ENCODE results near the gene UNC79. TPM values are rescaled to one million over a fixed set of nuclear protein-coding genes. Genes with fewer than 3 reads are reported as not detected.
A peak's percentile ranks its signal among the peaks of the same experiment; 100 is the strongest.
"Not testable (repeated sequence)": the region's sequence is repeated elsewhere in the genome, so short reads cannot be mapped to it uniquely, and the experiment has no call there.

Gene UNC79
- total RNA-seq, 1 experiment from 2014 or later: not detected

DNA sequence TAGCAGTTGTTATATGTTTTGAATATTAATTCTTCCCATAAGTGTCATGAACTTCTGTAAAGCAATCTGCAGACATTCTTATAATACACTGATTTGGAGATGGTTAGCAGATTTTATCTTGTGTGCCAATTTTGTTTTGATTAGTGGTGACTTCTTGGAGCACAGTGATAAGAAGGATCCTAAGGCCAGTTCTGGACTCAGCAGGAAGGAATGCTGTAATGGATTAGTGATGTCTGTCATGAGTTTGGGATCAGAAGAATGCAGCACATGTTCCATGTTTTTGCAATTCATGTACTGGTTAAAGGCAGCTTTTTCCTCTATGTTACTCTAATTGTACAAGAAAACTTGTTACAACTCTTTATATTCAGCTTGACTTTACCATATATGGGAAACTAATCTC is 91.5 kb downstream of the UNC79 start:
- H3K27ac ChIP-seq (ENCODE audit: low read length): no peak overlapping the region
- no peaks in the 10 kb centered on the region; the same call in 1 of the 2 replicates for H3K4me1 ChIP-seq (ENCODE audit: insufficient read depth, low read length)
- H3K9me3 ChIP-seq (ENCODE audit: low read length): peaks cover 17% of the 10 kb centered on the region
- no TSS peak for BruUV-seq (replicated peaks)
- TF ChIP-seq, protein P1, sequence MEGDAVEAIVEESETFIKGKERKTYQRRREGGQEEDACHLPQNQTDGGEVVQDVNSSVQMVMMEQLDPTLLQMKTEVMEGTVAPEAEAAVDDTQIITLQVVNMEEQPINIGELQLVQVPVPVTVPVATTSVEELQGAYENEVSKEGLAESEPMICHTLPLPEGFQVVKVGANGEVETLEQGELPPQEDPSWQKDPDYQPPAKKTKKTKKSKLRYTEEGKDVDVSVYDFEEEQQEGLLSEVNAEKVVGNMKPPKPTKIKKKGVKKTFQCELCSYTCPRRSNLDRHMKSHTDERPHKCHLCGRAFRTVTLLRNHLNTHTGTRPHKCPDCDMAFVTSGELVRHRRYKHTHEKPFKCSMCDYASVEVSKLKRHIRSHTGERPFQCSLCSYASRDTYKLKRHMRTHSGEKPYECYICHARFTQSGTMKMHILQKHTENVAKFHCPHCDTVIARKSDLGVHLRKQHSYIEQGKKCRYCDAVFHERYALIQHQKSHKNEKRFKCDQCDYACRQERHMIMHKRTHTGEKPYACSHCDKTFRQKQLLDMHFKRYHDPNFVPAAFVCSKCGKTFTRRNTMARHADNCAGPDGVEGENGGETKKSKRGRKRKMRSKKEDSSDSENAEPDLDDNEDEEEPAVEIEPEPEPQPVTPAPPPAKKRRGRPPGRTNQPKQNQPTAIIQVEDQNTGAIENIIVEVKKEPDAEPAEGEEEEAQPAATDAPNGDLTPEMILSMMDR (conservative IDR thresholded peaks at IDR 0.05; ENCODE audit: low read depth, low read length): no peak
- TF ChIP-seq EZH2phosphoT487 (IDR thresholded peaks at IDR 0.05; ENCODE audit: borderline replicate concordance, low read length) (no peak), EZH2 (IDR thresholded peaks at IDR 0.05; ENCODE audit: low read length, unreplicated experiment) (no peak)
- no peaks in the 10 kb centered on the region for H3K9me2 ChIP-seq (replicated peaks; ENCODE audit: low read length)
- no peaks in the 10 kb centered on the region for H3K27me3 ChIP-seq (ENCODE audit: low read length)
- no peak overlapping the region for H3K9ac ChIP-seq (ENCODE audit: low read length)
- ATAC-seq (no peak), DNase-seq (no peak)
- POLR2A ChIA-PET (ENCODE audit: unreplicated experiment): no interaction called here
- H3K36me3 ChIP-seq (ENCODE audit: low read depth, low read length): no peaks in the 10 kb centered on the region
- H4K20me1 ChIP-seq (ENCODE audit: low read length): no peaks in the 10 kb centered on the region
- intact Hi-C loops (cut with micrococcal nuclease): no loop called here
- no peak overlapping the region for H3K4me3 ChIP-seq (ENCODE audit: low read length)
- no peaks in the 10 kb centered on the region for H3K79me2 ChIP-seq (ENCODE audit: low read length)
- CTCF ChIA-PET: no interaction called here
- no peak overlapping the region for H2AFZ ChIP-seq (ENCODE audit: low read length)
- H3F3A ChIP-seq (ENCODE audit: low read length, unreplicated experiment): no peaks in the 10 kb centered on the region
- no peak overlapping the region for H3K4me2 ChIP-seq (ENCODE audit: low read length)

DNA sequence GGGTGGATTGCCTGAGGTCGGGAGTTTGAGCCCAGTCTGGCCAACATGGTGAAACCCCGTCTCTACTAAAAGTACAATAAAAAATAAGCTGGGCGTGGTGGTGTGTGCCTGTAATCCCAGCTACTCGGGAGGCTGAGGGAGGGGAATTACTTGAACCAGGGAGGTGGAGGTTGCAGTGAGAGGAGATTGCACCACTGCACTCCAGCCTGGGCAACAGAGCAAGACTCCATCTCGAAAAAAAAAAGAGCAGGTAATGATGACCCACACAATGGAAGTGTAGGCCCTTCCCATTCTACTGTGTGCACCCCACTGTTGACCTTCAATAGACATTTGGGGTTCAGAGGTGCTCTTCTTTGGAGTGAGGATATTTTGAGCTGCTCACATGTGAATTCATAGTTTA is 94.5 kb downstream of the UNC79 start:
- H3K36me3 ChIP-seq (ENCODE audit: low read depth, low read length); intact Hi-C loops (cut with micrococcal nuclease); H3K27me3 ChIP-seq (ENCODE audit: low read length); POLR2A ChIA-PET (ENCODE audit: unreplicated experiment); H3K4me3 ChIP-seq (ENCODE audit: low read length); H3F3A ChIP-seq (ENCODE audit: low read length, unreplicated experiment); ATAC-seq; H3K27ac ChIP-seq (ENCODE audit: low read length); H3K9me3 ChIP-seq (ENCODE audit: low read length); H3K79me2 ChIP-seq (ENCODE audit: low read length); H3K9ac ChIP-seq (ENCODE audit: low read length); H3K9me2 ChIP-seq (replicated peaks; ENCODE audit: low read length); CTCF ChIA-PET; H4K20me1 ChIP-seq (ENCODE audit: low read length); H3K4me1 ChIP-seq (ENCODE audit: insufficient read depth, low read length); BruUV-seq (replicated peaks); H3K4me2 ChIP-seq (ENCODE audit: low read length); H2AFZ ChIP-seq (ENCODE audit: low read length); DNase-seq: not testable (repeated sequence)

GRCh38 chr14:93525696-93526451 is 95.1 kb downstream of the UNC79 start:
- Histone ChIP-seq H3K4me3 (ENCODE audit: low read length) (no peak overlapping the region), H3K4me2 (ENCODE audit: low read length) (no peak overlapping the region), H3K9ac (ENCODE audit: low read length) (no peak overlapping the region), H3K79me2 (ENCODE audit: low read length) (no peaks in the 10 kb centered on the region), H3K27me3 (ENCODE audit: low read length) (no peaks in the 10 kb centered on the region), H3K27ac (ENCODE audit: low read length) (no peak overlapping the region), H3K9me3 (ENCODE audit: low read length) (peaks cover under 1% of the 10 kb centered on the region), H3K9me2 (replicated peaks; ENCODE audit: low read length) (no peaks in the 10 kb centered on the region), H3K36me3 (ENCODE audit: low read depth, low read length) (no peaks in the 10 kb centered on the region), H2AFZ (ENCODE audit: low read length) (no peak overlapping the region), H3F3A (ENCODE audit: low read length, unreplicated experiment) (no peaks in the 10 kb centered on the region), H3K4me1 (ENCODE audit: insufficient read depth, low read length) (peaks cover 3% of the 10 kb centered on the region; the same call in 1 of the 2 replicates), H4K20me1 (ENCODE audit: low read length) (no peaks in the 10 kb centered on the region)
- CTCF ChIA-PET: no interaction called here
- no peak for TF ChIP-seq EZH2 (IDR thresholded peaks at IDR 0.05; ENCODE audit: low read length, unreplicated experiment)
- TF ChIP-seq EZH2phosphoT487 (IDR thresholded peaks at IDR 0.05; ENCODE audit: borderline replicate concordance, low read length): no peak
- TF ChIP-seq, protein P1 (conservative IDR thresholded peaks at IDR 0.05; ENCODE audit: low read depth, low read length): no peak
- BruUV-seq (replicated peaks): no TSS peak
- POLR2A ChIA-PET (ENCODE audit: unreplicated experiment): no interaction called here
- intact Hi-C loops (cut with micrococcal nuclease): no loop called here
- no peak for ATAC-seq
- DNase-seq: peak; percentile 55

Data from PC-3 (cell line).